SK-N-SH treated with all-trans-retinoic acid at 6 μM for 48 hours (cell line): Measurements from ENCODE around the gene PPY.

ENCODE experiments used
- ATAC-seq: fragments of 200-7000 bp; cut with Tn5 transposase; 3 replicates; pipeline ENCODE4 v1.9.1; 2020; ENCODE audit warnings: mild to moderate bottlenecking, moderate library complexity
- ARNTL ChIP-seq: fragments of 450-650 bp; formaldehyde crosslinking; IDR thresholded peaks from 2 replicates; pipeline ENCODE4 v1.5.0; 2020; ENCODE audit warnings: low read depth, mild to moderate bottlenecking, moderate library complexity, borderline replicate concordance
- BACH2 ChIP-seq: fragments of 250-450 bp; sonication (Bioruptor Pico); IDR thresholded peaks from 2 replicates; pipeline ENCODE4 v1.9.0; 2021; ENCODE audit warnings: mild to moderate bottlenecking, borderline replicate concordance
- CSDC2 ChIP-seq: fragments of 250-450 bp; sonication (Bioruptor Pico); IDR thresholded peaks from 2 replicates; pipeline ENCODE4 v1.5.0; 2020; ENCODE audit warnings: mild to moderate bottlenecking, moderate library complexity
- ESRRG ChIP-seq: fragments of 250-450 bp; sonication (Bioruptor Pico); IDR thresholded peaks from 2 replicates; pipeline ENCODE4 v1.6.1; 2021; ENCODE audit warnings: mild to moderate bottlenecking
- GLIS3 ChIP-seq: fragments of 250-450 bp; sonication (Bioruptor Pico); IDR thresholded peaks from 2 replicates; pipeline ENCODE4 v1.5.0; 2020; ENCODE audit warnings: mild to moderate bottlenecking, moderate library complexity
- ISL1 ChIP-seq: fragments of 250-450 bp; sonication (Bioruptor Pico); IDR thresholded peaks from 2 replicates; pipeline ENCODE4 v2.1.2; 2022; ENCODE audit warnings: mild to moderate bottlenecking, moderate library complexity
- OSR1 ChIP-seq: fragments of 250-450 bp; sonication (Bioruptor Pico); IDR thresholded peaks from 2 replicates; pipeline ENCODE4 v1.8.0; 2022; ENCODE audit warnings: moderate library complexity, mild to moderate bottlenecking, inconsistent platforms
- PATZ1 ChIP-seq: fragments of 250-450 bp; sonication (Bioruptor Pico); IDR thresholded peaks from 2 replicates; pipeline ENCODE4 v1.8.0; 2020; ENCODE audit warnings: mild to moderate bottlenecking, moderate library complexity, borderline replicate concordance
- PPARA ChIP-seq: fragments of 250-450 bp; sonication (Bioruptor Pico); IDR thresholded peaks from 2 replicates; pipeline ENCODE4 v1.5.0; 2020; ENCODE audit warnings: mild to moderate bottlenecking, borderline replicate concordance
- RARB ChIP-seq: fragments of 250-450 bp; sonication (Bioruptor Pico); IDR thresholded peaks from 2 replicates; pipeline ENCODE4 v1.8.0; 2021; ENCODE audit warnings: mild to moderate bottlenecking, moderate library complexity
- ZC3H10 ChIP-seq: fragments of 250-450 bp; sonication (Bioruptor Pico); IDR thresholded peaks from 2 replicates; pipeline ENCODE4 v1.5.1; 2021; ENCODE audit warnings: mild to moderate bottlenecking, moderate library complexity
- ZFP3 ChIP-seq: fragments of 250-450 bp; sonication (Bioruptor Pico); IDR thresholded peaks from 2 replicates; pipeline ENCODE4 v1.5.0; 2020; ENCODE audit warnings: mild to moderate bottlenecking, moderate library complexity
- ZFP30 ChIP-seq: fragments of 450-650 bp; formaldehyde crosslinking; IDR thresholded peaks from 2 replicates; pipeline ENCODE4 v1.5.0; 2022; ENCODE audit warnings: mild to moderate bottlenecking, moderate library complexity
- ZNF565 ChIP-seq: fragments of 450-650 bp; formaldehyde crosslinking; conservative IDR thresholded peaks from 2 replicates; pipeline ENCODE4 v1.5.0; 2020; ENCODE audit warnings: low read depth, mild to moderate bottlenecking, moderate library complexity
- ZNF70 ChIP-seq: fragments of 450-650 bp; formaldehyde crosslinking; IDR thresholded peaks from 2 replicates; pipeline ENCODE4 v1.5.0; 2020; ENCODE audit warnings: mild to moderate bottlenecking, moderate library complexity
- ZNF8 ChIP-seq: fragments of 450-650 bp; formaldehyde crosslinking; IDR thresholded peaks from 2 replicates; pipeline ENCODE4 v1.5.0; 2020; ENCODE audit warnings: mild to moderate bottlenecking, moderate library complexity
- TF ChIP-seq, protein P1 (sequence below): fragments of 250-450 bp; sonication (Bioruptor Pico); IDR thresholded peaks from 2 replicates; pipeline ENCODE4 v1.5.1; 2021; ENCODE audit warnings: mild to moderate bottlenecking, moderate library complexity
- TF ChIP-seq, protein P2 (sequence below): fragments of 250-450 bp; sonication (Bioruptor Pico); IDR thresholded peaks from 2 replicates; pipeline ENCODE4 v1.5.0; 2020; ENCODE audit warnings: mild to moderate bottlenecking, moderate library complexity

Gene PPY

GRCh38 chr17:43987131-43988021 is 45.1 kb upstream of the PPY start:
- no peak for TF ChIP-seq CSDC2 (CRISPR knock-in tag)
- TF ChIP-seq ZNF8 (CRISPR knock-in tag) = no peak
- TF ChIP-seq PPARA (CRISPR knock-in tag) = no peak
- TF ChIP-seq, all 23 proteins: peak for 0
- ATAC-seq = no peak

GRCh38 chr17:43986225-43986981 is 44.1 kb upstream of the PPY start:
- ATAC-seq = no peak
- no peak for TF ChIP-seq ZC3H10 (CRISPR knock-in tag)

GRCh38 chr17:43984521-43984920 is 42.2 kb upstream of the PPY start:
- TF ChIP-seq OSR1 (CRISPR knock-in tag) (no peak), ZC3H10 (CRISPR knock-in tag) (no peak), PATZ1 (CRISPR knock-in tag) (no peak), GLIS3 (CRISPR knock-in tag) (no peak), ZNF70 (CRISPR knock-in tag) (no peak), BACH2 (CRISPR knock-in tag) (no peak), ARNTL (CRISPR knock-in tag) (no peak)
- ATAC-seq = peak; percentile 36; the same call in 2 of the 3 replicates

DNA sequence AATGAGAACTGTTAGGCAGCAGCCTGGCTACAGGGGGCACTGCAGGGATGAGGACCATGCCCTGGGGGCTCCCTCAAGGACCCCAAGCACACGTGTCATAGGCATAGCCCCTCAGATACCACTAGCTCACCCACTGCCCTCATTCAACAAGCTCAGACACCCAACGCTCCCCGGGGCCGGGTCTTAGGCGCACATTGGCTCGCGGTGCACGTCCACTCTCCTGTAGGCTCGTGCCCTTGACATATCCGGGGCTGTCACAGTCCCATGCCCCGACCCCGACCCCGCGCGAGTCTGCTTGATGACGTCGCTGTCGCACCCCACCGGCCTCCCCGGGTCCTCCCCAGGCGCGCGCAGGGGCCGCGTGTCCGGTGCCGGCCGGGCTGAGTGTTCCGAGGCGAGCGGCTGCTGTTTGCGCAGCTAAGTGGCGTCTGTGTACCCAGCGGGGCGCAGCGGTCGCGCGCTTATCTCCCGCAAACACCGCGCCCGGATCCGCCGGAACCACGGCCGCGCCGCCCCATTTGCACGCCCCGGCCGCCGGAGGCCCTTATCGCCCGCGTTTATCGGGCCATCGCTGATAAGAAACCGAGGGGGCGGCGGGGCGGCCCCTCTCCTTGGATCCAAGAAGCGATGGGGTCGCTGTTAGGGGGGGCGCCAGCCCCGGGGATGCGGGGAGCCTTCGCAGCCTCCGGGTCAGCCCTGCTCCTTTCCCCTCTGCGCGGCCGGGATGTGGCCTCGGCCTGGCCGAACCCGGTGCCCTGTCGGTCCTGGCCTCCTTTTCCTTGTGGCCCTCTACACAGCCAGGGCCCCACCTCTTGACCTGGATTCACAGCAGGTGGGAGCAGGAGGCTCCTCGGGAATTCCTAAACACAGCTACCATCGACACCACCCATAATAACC is 41.5 kb upstream of the PPY start:
- peak; percentile 69 for ATAC-seq
- TF ChIP-seq ARNTL (CRISPR knock-in tag) (no peak), CSDC2 (CRISPR knock-in tag) (no peak), OSR1 (CRISPR knock-in tag) (no peak), ISL1 (CRISPR knock-in tag) (no peak), PATZ1 (CRISPR knock-in tag) (no peak), ZNF70 (CRISPR knock-in tag) (no peak), ESRRG (CRISPR knock-in tag) (no peak)
- TF ChIP-seq, protein P1, sequence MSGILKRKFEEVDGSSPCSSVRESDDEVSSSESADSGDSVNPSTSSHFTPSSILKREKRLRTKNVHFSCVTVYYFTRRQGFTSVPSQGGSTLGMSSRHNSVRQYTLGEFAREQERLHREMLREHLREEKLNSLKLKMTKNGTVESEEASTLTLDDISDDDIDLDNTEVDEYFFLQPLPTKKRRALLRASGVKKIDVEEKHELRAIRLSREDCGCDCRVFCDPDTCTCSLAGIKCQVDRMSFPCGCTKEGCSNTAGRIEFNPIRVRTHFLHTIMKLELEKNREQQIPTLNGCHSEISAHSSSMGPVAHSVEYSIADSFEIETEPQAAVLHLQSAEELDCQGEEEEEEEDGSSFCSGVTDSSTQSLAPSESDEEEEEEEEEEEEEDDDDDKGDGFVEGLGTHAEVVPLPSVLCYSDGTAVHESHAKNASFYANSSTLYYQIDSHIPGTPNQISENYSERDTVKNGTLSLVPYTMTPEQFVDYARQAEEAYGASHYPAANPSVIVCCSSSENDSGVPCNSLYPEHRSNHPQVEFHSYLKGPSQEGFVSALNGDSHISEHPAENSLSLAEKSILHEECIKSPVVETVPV = no peak

GRCh38 chr17:43983196-43983514 is 40.9 kb upstream of the PPY start:
- TF ChIP-seq, protein P1 = no peak
- TF ChIP-seq ZFP30 (CRISPR knock-in tag) = no peak
- no peak for TF ChIP-seq RARB (CRISPR knock-in tag)
- TF ChIP-seq, protein P2, sequence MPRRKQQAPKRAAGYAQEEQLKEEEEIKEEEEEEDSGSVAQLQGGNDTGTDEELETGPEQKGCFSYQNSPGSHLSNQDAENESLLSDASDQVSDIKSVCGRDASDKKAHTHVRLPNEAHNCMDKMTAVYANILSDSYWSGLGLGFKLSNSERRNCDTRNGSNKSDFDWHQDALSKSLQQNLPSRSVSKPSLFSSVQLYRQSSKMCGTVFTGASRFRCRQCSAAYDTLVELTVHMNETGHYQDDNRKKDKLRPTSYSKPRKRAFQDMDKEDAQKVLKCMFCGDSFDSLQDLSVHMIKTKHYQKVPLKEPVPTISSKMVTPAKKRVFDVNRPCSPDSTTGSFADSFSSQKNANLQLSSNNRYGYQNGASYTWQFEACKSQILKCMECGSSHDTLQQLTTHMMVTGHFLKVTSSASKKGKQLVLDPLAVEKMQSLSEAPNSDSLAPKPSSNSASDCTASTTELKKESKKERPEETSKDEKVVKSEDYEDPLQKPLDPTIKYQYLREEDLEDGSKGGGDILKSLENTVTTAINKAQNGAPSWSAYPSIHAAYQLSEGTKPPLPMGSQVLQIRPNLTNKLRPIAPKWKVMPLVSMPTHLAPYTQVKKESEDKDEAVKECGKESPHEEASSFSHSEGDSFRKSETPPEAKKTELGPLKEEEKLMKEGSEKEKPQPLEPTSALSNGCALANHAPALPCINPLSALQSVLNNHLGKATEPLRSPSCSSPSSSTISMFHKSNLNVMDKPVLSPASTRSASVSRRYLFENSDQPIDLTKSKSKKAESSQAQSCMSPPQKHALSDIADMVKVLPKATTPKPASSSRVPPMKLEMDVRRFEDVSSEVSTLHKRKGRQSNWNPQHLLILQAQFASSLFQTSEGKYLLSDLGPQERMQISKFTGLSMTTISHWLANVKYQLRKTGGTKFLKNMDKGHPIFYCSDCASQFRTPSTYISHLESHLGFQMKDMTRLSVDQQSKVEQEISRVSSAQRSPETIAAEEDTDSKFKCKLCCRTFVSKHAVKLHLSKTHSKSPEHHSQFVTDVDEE (CRISPR knock-in tag) = no peak
- no peak for TF ChIP-seq ZFP3 (CRISPR knock-in tag)
- no peak for TF ChIP-seq ZNF565 (CRISPR knock-in tag)
- ATAC-seq = no peak
